Activated CD8-positive, alpha-beta memory T cell treated with anti-CD3 and anti-CD28 coated beads, Interleukin-2, amount 10 ng/mL, durations not matched to agents 7 days and 5 days (primary cell): ENCODE measurements around the gene IDH3A. TPM values are rescaled to one million over a fixed set of nuclear protein-coding genes. Genes with fewer than 3 reads are reported as not detected.
A peak's percentile ranks its signal among the peaks of the same experiment; 100 is the strongest.

Experiments
- ATAC-seq: fragments of 150-1000 bp; cut with Tn5 transposase; one replicate; pipeline ENCODE4 v1.10.0; 2021; ENCODE audit warnings: moderate library complexity
- CTCF ChIA-PET: fragments of 350-600 bp; sonication (Branson Sonifier 250); formaldehyde crosslinking; loops from one replicate; lab custom pipeline; 2021; ENCODE audit warnings: antibody characterized with exemption; lab: Charles Lee
- DNase-seq: peaks from one replicate; pipeline ENCODE4 v3.0.0-alpha.2; 2020
- H3K27ac Mint-ChIP-seq: one replicate; pipeline ENCODE4 v1.8.0; 2021; ENCODE audit warnings: mild to moderate bottlenecking, mixed read lengths
- H3K27me3 Mint-ChIP-seq: one replicate; pipeline ENCODE4 v1.8.0; 2021; ENCODE audit warnings: mixed read lengths
- H3K36me3 Mint-ChIP-seq: one replicate; pipeline ENCODE4 v1.8.0; 2021; ENCODE audit warnings: mild to moderate bottlenecking, mixed read lengths
- H3K4me1 Mint-ChIP-seq: one replicate; pipeline ENCODE4 v1.8.0; 2021; ENCODE audit warnings: mixed read lengths
- H3K4me3 Mint-ChIP-seq: one replicate; pipeline ENCODE4 v1.8.0; 2021; ENCODE audit warnings: mild to moderate bottlenecking, moderate library complexity, mixed read lengths
- H3K9me3 Mint-ChIP-seq: one replicate; pipeline ENCODE4 v1.8.0; 2022; ENCODE audit warnings: low read depth, mixed read lengths
- total RNA-seq, 2 experiments: library from RNA; stranded (reverse); gene quantifications; one replicate each; pipeline ENCODE4 v1.2.3, GENCODE V29; 2021

The IDH3A gene
- total RNA-seq, 2 experiments from 2014 or later: 97.9 to 105 TPM

DNA sequence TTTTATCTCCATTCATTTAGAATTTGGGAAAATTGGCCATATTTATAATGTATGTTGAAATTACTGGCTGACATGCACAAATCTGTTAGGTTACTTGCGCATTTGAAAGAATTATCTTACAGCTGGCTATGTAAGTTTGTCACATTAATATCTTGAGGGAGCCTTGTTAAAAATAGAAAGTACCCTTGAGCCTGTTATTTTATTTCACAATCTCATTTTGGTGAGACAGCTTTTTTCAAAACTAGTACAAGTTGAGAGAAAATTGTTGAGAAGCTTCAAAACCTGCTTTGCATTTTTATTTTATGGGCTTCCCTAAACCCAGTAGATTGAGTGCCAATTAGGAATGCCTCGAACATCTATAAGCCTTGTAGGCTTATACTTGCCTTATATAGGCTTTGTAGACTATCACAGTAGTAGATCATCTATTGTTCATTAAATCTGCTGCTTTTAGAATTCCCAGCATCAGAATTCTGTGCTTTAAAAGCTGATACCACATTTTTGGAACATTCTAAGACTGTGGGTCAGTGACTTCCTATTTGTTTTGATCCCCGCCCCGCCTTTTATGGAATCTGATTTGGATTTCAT is 6.3 kb downstream of the IDH3A start:
- ATAC-seq (no peak), DNase-seq (no peak)
- H3K9me3 Mint-ChIP-seq: no peaks in the 10 kb centered on the region
- H3K4me3 Mint-ChIP-seq: no peak overlapping the region
- no peak overlapping the region for H3K27ac Mint-ChIP-seq
- no peaks in the 10 kb centered on the region for H3K27me3 Mint-ChIP-seq
- peaks cover 39% of the 10 kb centered on the region for H3K36me3 Mint-ChIP-seq
- CTCF ChIA-PET: interaction anchor here (1.8 kb wide), 1 partner anchor 11 kb away, joined by 5 read pairs; no protein-coding TSS in a partner anchor
- peaks cover 20% of the 10 kb centered on the region for H3K4me1 Mint-ChIP-seq

- Mint-ChIP-seq H3K36me3 (peaks cover 36% of the 10 kb centered on the region), H3K27ac (no peak overlapping the region)
Observed at GRCh38 chr15:78156653-78157052, 7.5 kb downstream of the IDH3A start.

DNA sequence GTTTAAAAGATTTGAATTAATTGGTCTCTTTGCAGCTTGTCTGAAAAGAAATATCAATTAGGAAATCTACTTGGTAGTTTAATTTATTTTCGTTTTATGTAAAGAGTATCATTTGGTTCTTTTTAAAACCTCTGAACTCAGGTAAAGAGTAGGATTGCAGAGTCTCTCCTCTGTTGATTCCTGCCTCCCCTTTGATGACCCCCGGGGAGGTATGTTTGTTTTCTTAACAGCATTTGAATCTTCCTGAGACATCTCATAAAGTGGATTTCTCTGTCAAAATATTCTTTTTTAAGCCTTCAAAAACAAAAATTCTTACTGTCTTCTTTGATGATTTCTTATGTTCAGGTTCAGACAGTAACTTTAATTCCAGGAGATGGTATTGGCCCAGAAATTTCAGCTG is 8.0 kb downstream of the IDH3A start:
- Mint-ChIP-seq H3K9me3 (no peaks in the 10 kb centered on the region), H3K36me3 (peaks cover 42% of the 10 kb centered on the region), H3K27ac (peak overlapping the region; percentile 56), H3K4me3 (no peak overlapping the region), H3K27me3 (no peaks in the 10 kb centered on the region), H3K4me1 (peaks cover 15% of the 10 kb centered on the region)
- CTCF ChIA-PET: interaction anchor here (1.0 to 1.6 kb wide), 3 partner anchors 15 to 38 kb away, joined by 3 to 6 read pairs (median 4); no protein-coding TSS in a partner anchor
- DNase-seq (no peak), ATAC-seq (no peak)

More at GRCh38 chr15:78156653-78157052, 7.5 kb downstream of the IDH3A start:
- no peak for DNase-seq
- Mint-ChIP-seq H3K9me3 (no peaks in the 10 kb centered on the region), H3K27me3 (no peaks in the 10 kb centered on the region), H3K4me1 (peaks cover 12% of the 10 kb centered on the region), H3K4me3 (no peak overlapping the region)
- CTCF ChIA-PET: interaction anchor here (1.0 to 1.6 kb wide), 2 partner anchors 16 to 39 kb away, joined by 4 to 6 read pairs; no protein-coding TSS in a partner anchor
- no peak for ATAC-seq

GRCh38 chr15:78159395-78159794 is 10.2 kb downstream of the IDH3A start:
- H3K36me3 Mint-ChIP-seq: peaks cover 44% of the 10 kb centered on the region
- no peaks in the 10 kb centered on the region for H3K27me3 Mint-ChIP-seq
- no peak for ATAC-seq
- H3K4me3 Mint-ChIP-seq: no peak overlapping the region
- DNase-seq: no peak
- no peaks in the 10 kb centered on the region for H3K9me3 Mint-ChIP-seq
- no peak overlapping the region for H3K27ac Mint-ChIP-seq
- peaks cover 3% of the 10 kb centered on the region for H3K4me1 Mint-ChIP-seq
- CTCF ChIA-PET: no interaction called here

- H3K4me3 Mint-ChIP-seq: no peak overlapping the region
- no peaks in the 10 kb centered on the region for H3K27me3 Mint-ChIP-seq
- H3K27ac Mint-ChIP-seq: peak overlapping the region; percentile 38
- peaks cover 55% of the 10 kb centered on the region for H3K36me3 Mint-ChIP-seq
- peak; percentile 76 for ATAC-seq
- DNase-seq: peak; percentile 59
- H3K9me3 Mint-ChIP-seq: no peaks in the 10 kb centered on the region
- CTCF ChIA-PET: interaction anchor here (1.2 to 2.3 kb wide), 2 partner anchors 15 to 34 kb away, joined by 6 to 7 read pairs; no protein-coding TSS in a partner anchor
- H3K4me1 Mint-ChIP-seq: peaks cover 12% of the 10 kb centered on the region
Observed at GRCh38 chr15:78162038-78162437, 12.9 kb downstream of the IDH3A start.

GRCh38 chr15:78164010-78164409 is 14.8 kb downstream of the IDH3A start:
- ATAC-seq (no peak), DNase-seq (no peak)
- Mint-ChIP-seq H3K4me3 (no peak overlapping the region), H3K9me3 (no peaks in the 10 kb centered on the region), H3K36me3 (peaks cover 64% of the 10 kb centered on the region), H3K4me1 (peaks cover 27% of the 10 kb centered on the region), H3K27me3 (no peaks in the 10 kb centered on the region), H3K27ac (peak overlapping the region; percentile 19)
- CTCF ChIA-PET: interaction anchor here (1.2 kb wide), 1 partner anchor 13 kb away, joined by 9 read pairs; no protein-coding TSS in a partner anchor

GRCh38 chr15:78167227-78167888 is 18.2 kb downstream of the IDH3A start:
- DNase-seq: peak; percentile 78
- no peaks in the 10 kb centered on the region for H3K9me3 Mint-ChIP-seq
- peak overlapping the region; percentile 89 for H3K27ac Mint-ChIP-seq
- peaks cover 37% of the 10 kb centered on the region for H3K4me1 Mint-ChIP-seq
- H3K36me3 Mint-ChIP-seq: peaks cover 78% of the 10 kb centered on the region
- H3K27me3 Mint-ChIP-seq: no peaks in the 10 kb centered on the region
- CTCF ChIA-PET: interaction anchor here (0.5 to 3.9 kb wide), 7 partner anchors 10 to 785 kb away, joined by 3 to 18 read pairs (median 3); partner anchors contain the start of genes CIB2 and IDH3A
- H3K4me3 Mint-ChIP-seq: peak overlapping the region; percentile 61
- peak; percentile 99 for ATAC-seq

DNA sequence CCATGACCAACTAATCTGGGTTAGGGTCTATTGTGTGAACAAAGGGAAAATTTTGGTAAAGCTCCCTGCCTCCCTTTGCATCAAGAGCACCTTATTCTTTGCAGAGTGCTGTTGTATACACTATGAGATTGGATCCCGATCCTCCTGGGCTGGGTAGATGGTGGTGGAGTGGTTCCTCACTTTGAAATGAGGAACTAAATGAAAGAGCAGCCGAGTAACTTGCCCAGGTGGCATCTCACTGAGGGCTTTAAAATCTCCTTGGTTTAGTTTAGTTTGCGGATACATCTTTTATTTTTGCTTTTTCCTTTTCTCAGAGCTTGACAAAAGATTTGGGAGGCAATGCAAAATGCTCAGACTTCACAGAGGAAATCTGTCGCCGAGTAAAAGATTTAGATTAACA is 19.4 kb downstream of the IDH3A start:
- H3K27ac Mint-ChIP-seq: peak overlapping the region; percentile 21
- DNase-seq (no peak), ATAC-seq (no peak)
- no peak overlapping the region for H3K4me3 Mint-ChIP-seq
- CTCF ChIA-PET: interaction anchor here (3.9 kb wide), 1 partner anchor 9 kb away, joined by 18 read pairs; no protein-coding TSS in a partner anchor
- no peaks in the 10 kb centered on the region for H3K9me3 Mint-ChIP-seq
- H3K27me3 Mint-ChIP-seq: no peaks in the 10 kb centered on the region
- peaks cover 46% of the 10 kb centered on the region for H3K4me1 Mint-ChIP-seq
- H3K36me3 Mint-ChIP-seq: peaks cover 78% of the 10 kb centered on the region

- no peaks in the 10 kb centered on the region for H3K9me3 Mint-ChIP-seq
- H3K36me3 Mint-ChIP-seq: peaks cover 63% of the 10 kb centered on the region
- ATAC-seq (no peak), DNase-seq (no peak)
- CTCF ChIA-PET: interaction anchor here (1.0 to 1.8 kb wide), 4 partner anchors 24 to 62 kb away, joined by 3 to 9 read pairs (median 6); partner anchors contain the start of gene CIB2
- no peak overlapping the region for H3K4me3 Mint-ChIP-seq
- peaks cover 59% of the 10 kb centered on the region for H3K4me1 Mint-ChIP-seq
- no peaks in the 10 kb centered on the region for H3K27me3 Mint-ChIP-seq
- no peak overlapping the region for H3K27ac Mint-ChIP-seq
Observed at GRCh38 chr15:78170848-78171773, 21.9 kb downstream of the IDH3A start.

DNA sequence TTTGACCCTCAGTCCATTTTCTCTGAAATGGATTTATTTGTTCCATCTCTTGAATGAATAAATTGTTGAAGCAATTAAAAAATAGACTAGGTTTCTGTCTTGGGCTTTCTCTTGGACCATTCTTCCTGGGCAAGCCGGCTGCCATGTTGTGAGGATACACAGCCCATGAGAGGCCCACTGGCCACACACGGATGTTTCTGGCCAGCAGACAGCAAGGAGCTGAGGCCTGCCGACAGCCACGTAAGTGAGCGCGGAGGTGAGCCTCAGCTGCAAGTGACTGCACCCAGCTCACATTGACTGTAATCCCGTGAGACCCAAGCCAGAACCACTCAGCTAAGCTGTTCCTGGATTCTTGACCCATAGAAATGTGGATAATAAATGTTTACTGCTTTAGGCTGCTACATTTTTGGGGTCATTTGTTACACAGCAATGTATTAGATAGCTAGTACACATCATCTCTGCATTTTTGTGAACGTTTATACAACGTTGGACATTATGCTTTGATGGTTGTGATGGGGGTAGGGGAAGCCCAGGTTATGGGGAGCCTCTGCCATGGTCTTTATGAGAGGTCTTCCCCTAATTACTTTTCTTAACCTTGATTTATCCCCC is 22.8 kb downstream of the IDH3A start:
- CTCF ChIA-PET: interaction anchor here (0.9 to 1.8 kb wide), 7 partner anchors 15 to 69 kb away, joined by 3 to 9 read pairs (median 6); partner anchors contain the start of genes CIB2 and IDH3A
- peaks cover 55% of the 10 kb centered on the region for H3K36me3 Mint-ChIP-seq
- H3K27me3 Mint-ChIP-seq: no peaks in the 10 kb centered on the region
- H3K9me3 Mint-ChIP-seq: no peaks in the 10 kb centered on the region
- no peak for DNase-seq
- no peak overlapping the region for H3K27ac Mint-ChIP-seq
- H3K4me1 Mint-ChIP-seq: peaks cover 51% of the 10 kb centered on the region
- ATAC-seq: no peak
- H3K4me3 Mint-ChIP-seq: no peak overlapping the region

DNA sequence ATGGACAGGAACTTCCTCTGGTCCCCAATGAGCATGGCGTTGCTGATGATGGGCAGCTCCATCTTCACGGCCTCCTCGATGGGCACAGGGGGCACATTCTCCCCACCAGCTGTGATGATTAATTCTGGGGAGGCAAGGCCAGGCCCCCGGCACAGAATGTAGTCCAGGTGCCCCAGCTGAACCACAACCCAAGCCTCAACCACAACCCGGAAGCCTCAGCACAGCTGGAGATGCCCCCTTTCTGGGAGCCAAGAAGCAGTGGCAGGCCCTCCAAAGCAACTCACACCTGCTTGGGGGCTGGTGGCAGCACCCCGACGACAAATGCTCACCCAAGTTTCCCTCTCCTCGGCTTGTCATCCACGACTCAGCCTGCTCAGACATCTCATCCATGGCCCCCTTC is 25.2 kb downstream of the IDH3A start:
- H3K4me3 Mint-ChIP-seq: no peak overlapping the region
- no peaks in the 10 kb centered on the region for H3K9me3 Mint-ChIP-seq
- H3K27ac Mint-ChIP-seq: no peak overlapping the region
- peak; percentile 20 for ATAC-seq
- H3K36me3 Mint-ChIP-seq: peaks cover 37% of the 10 kb centered on the region
- H3K4me1 Mint-ChIP-seq: peaks cover 32% of the 10 kb centered on the region
- CTCF ChIA-PET: interaction anchor here (0.9 to 8.8 kb wide), 3 partner anchors 21 to 42 kb away, joined by 3 to 59 read pairs (median 3); no protein-coding TSS in a partner anchor
- peak; percentile 70 for DNase-seq
- H3K27me3 Mint-ChIP-seq: no peaks in the 10 kb centered on the region

DNA sequence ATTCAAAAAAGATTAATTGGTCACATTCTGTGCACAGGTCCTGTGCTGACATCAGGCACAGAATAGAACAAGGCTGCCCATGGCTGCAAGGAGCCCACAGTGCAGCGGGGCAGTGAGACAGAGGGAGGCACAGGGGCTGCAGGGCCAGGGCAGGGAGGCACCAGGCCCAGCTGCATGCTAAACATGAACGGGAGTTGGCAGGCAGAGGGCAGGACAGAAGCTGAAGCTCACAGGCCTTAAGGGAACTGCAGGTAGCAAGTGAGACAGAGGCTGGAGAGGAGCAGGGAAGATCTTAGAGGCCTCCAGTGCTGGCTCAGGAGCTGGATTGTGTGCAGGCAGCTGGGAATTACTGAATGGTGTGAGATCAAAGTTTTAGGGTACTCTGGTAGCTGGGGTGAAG is 26.2 kb downstream of the IDH3A start:
- CTCF ChIA-PET: interaction anchor here (2.6 to 8.8 kb wide), 2 partner anchors 12 to 21 kb away, joined by 9 to 59 read pairs; no protein-coding TSS in a partner anchor
- Mint-ChIP-seq H3K27ac (no peak overlapping the region), H3K27me3 (no peaks in the 10 kb centered on the region), H3K36me3 (peaks cover 28% of the 10 kb centered on the region), H3K9me3 (no peaks in the 10 kb centered on the region), H3K4me1 (peaks cover 29% of the 10 kb centered on the region), H3K4me3 (no peak overlapping the region)
- no peak for ATAC-seq
- peak; percentile 21 for DNase-seq
